ENCODE data around the gene VIPR2. TPM values are rescaled to one million over a fixed set of nuclear protein-coding genes. Genes with fewer than 3 reads are reported as not detected.

Gene VIPR2
- total and polyA plus RNA-seq, 11 donors, result 3.3 to 27.0 (median 18.5) TPM

- Histone ChIP-seq H3K36me3 (peaks cover 0 to 17% (median 0%) of the 10 kb centered on the region in 9 donors), H3K27me3 (peaks cover 0 to 42% (median 7%) of the 10 kb centered on the region in 9 donors), H3K4me1 (peaks cover 0 to 43% (median 16%) of the 10 kb centered on the region in 12 donors), H3K27ac (peak overlapping the region in 9 of 12 donors; percentile 56 to 85 (median 71)), H3K4me3 (peak overlapping the region in 2 of 12 donors; percentile 63 to 91), H3K9me3 (no peaks in the 10 kb centered on the region)
- no peak for DNase-seq
- 32 to 48% (median 41%) methylated on average over 10 of the region's 10 CpGs for WGBS, 4 donors
- ATAC-seq, result no peak
- TF ChIP-seq CTCF (IDR thresholded peaks at IDR 0.05) (no peak), POLR2A (IDR thresholded peaks at IDR 0.05) (no peak)
- intact Hi-C loops (cut with DNase I), result loop anchor here in 5 of 10 donors (5.0 to 10.0 kb wide), 3 partner anchors 45 to 130 kb away; no protein-coding TSS in a partner anchor
Measured at GRCh38 chr7:159142730-159143129, 1.9 kb downstream of the VIPR2 start.

GRCh38 chr7:159142199-159142598 lies 2.5 kb downstream of the VIPR2 start:
- TF ChIP-seq CTCF (IDR thresholded peaks at IDR 0.05) (no peak), POLR2A (IDR thresholded peaks at IDR 0.05) (no peak)
- peaks cover 0 to 43% (median 16%) of the 10 kb centered on the region in 12 donors for H3K4me1 ChIP-seq
- peak overlapping the region in 11 of 12 donors; percentile 22 to 85 (median 60) for H3K27ac ChIP-seq
- whole genome bisulfite sequencing, 4 donors, result 70 to 83% (median 71%) methylated on average over 5 of the region's 5 CpGs
- no peak overlapping the region for H3K4me3 ChIP-seq
- ATAC-seq (no peak), DNase-seq (no peak)
- intact Hi-C loops (cut with DNase I), result loop anchor here in 5 of 10 donors (5.0 to 10.0 kb wide), 3 partner anchors 45 to 130 kb away; no protein-coding TSS in a partner anchor
- peaks cover 0 to 17% (median 0%) of the 10 kb centered on the region in 9 donors for H3K36me3 ChIP-seq
- peaks cover 0 to 42% (median 7%) of the 10 kb centered on the region in 9 donors for H3K27me3 ChIP-seq
- no peaks in the 10 kb centered on the region for H3K9me3 ChIP-seq

- peak in 4 of 5 donors; percentile 38 to 77 (median 54) for DNase-seq
- intact Hi-C loops (cut with DNase I), result loop anchor here in 5 of 10 donors (5.0 to 10.0 kb wide), 3 partner anchors 44 to 129 kb away; no protein-coding TSS in a partner anchor
- H3K4me1 ChIP-seq, result peaks cover 0 to 43% (median 16%) of the 10 kb centered on the region in 12 donors
- TF ChIP-seq CTCF (IDR thresholded peaks at IDR 0.05), result peak in 4 of 12 donors; percentile 5 to 27 (median 17)
- no peak for TF ChIP-seq POLR2A (IDR thresholded peaks at IDR 0.05)
- peak overlapping the region; percentile 3 to 85 (median 60) for H3K27ac ChIP-seq
- peaks cover 0 to 42% (median 7%) of the 10 kb centered on the region in 9 donors for H3K27me3 ChIP-seq
- 25 to 46% (median 36%) methylated on average over 6 of the region's 6 CpGs for WGBS, 4 donors
- peaks cover 0 to 17% (median 0%) of the 10 kb centered on the region in 9 donors for H3K36me3 ChIP-seq
- H3K4me3 ChIP-seq, result no peak overlapping the region
- no peaks in the 10 kb centered on the region for H3K9me3 ChIP-seq
- ATAC-seq, result peak; percentile 73 to 86 (median 80)
Measured at GRCh38 chr7:159141660-159142059, 3.0 kb downstream of the VIPR2 start.

GRCh38 chr7:159141167-159141566 lies 3.5 kb downstream of the VIPR2 start:
- TF ChIP-seq POLR2A (IDR thresholded peaks at IDR 0.05), result no peak
- TF ChIP-seq CTCF (IDR thresholded peaks at IDR 0.05), result no peak
- DNase-seq (peak in 2 of 5 donors; percentile 7 to 12), ATAC-seq (no peak)
- 83 to 85% (median 85%) methylated on average over 14 of the region's 14 CpGs for WGBS, 4 donors
- Histone ChIP-seq H3K27ac (peak overlapping the region; percentile 3 to 85 (median 60)), H3K9me3 (no peaks in the 10 kb centered on the region), H3K4me3 (no peak overlapping the region), H3K27me3 (peaks cover 0 to 38% (median 7%) of the 10 kb centered on the region in 9 donors), H3K36me3 (peaks cover 0 to 17% (median 0%) of the 10 kb centered on the region in 9 donors), H3K4me1 (peaks cover 0 to 43% (median 16%) of the 10 kb centered on the region in 12 donors)
- intact Hi-C loops (cut with DNase I), result loop anchor here in 5 of 10 donors (5.0 to 10.0 kb wide), 3 partner anchors 44 to 129 kb away; no protein-coding TSS in a partner anchor
